ENCODE results near the gene PIGZ.

Gene PIGZ

GRCh38 chr3:196954832-196955231 lies 13.8 kb downstream of the PIGZ start:
- in situ Hi-C loops (cut with MboI; ENCODE audit: low pct_unique_long_range_greater_than_20kb, low sequenced_read_pairs, unreplicated experiment): no loop called here
- no peak for DNase-seq (ENCODE audit: low spot score)
- TF ChIP-seq CTCF (IDR thresholded peaks at IDR 0.05; ENCODE audit: extremely low read depth, insufficient read depth, missing control alignments): no peak

GRCh38 chr3:196951371-196951770 lies 17.3 kb downstream of the PIGZ start:
- no peak for DNase-seq (ENCODE audit: low spot score)
- in situ Hi-C loops (cut with MboI; ENCODE audit: low pct_unique_long_range_greater_than_20kb, low sequenced_read_pairs, unreplicated experiment): no loop called here

GRCh38 chr3:196949750-196950149 lies 18.9 kb downstream of the PIGZ start:
- TF ChIP-seq CTCF (IDR thresholded peaks at IDR 0.05; ENCODE audit: extremely low read depth, insufficient read depth, missing control alignments): no peak
- in situ Hi-C loops (cut with MboI; ENCODE audit: low pct_unique_long_range_greater_than_20kb, low sequenced_read_pairs, unreplicated experiment): no loop called here
- DNase-seq (ENCODE audit: low spot score): no peak

More at GRCh38 chr3:196951371-196951770, 17.3 kb downstream of the PIGZ start:
- no peak for TF ChIP-seq CTCF (IDR thresholded peaks at IDR 0.05; ENCODE audit: extremely low read depth, insufficient read depth, missing control alignments)

GRCh38 chr3:196949285-196949619 lies 19.4 kb downstream of the PIGZ start:
- in situ Hi-C loops (cut with MboI; ENCODE audit: low pct_unique_long_range_greater_than_20kb, low sequenced_read_pairs, unreplicated experiment): no loop called here
- DNase-seq (ENCODE audit: low spot score): no peak
- no peak for TF ChIP-seq CTCF (IDR thresholded peaks at IDR 0.05; ENCODE audit: extremely low read depth, insufficient read depth, missing control alignments)

GRCh38 chr3:196948442-196949284 lies 20.0 kb downstream of the PIGZ start:
- DNase-seq (ENCODE audit: low spot score): peak; percentile 17
- TF ChIP-seq CTCF (IDR thresholded peaks at IDR 0.05; ENCODE audit: extremely low read depth, insufficient read depth, missing control alignments): peak; percentile 27
- in situ Hi-C loops (cut with MboI; ENCODE audit: low pct_unique_long_range_greater_than_20kb, low sequenced_read_pairs, unreplicated experiment): no loop called here

- no peak for DNase-seq (ENCODE audit: low spot score)
- in situ Hi-C loops (cut with MboI; ENCODE audit: low pct_unique_long_range_greater_than_20kb, low sequenced_read_pairs, unreplicated experiment): no loop called here
- no peak for TF ChIP-seq CTCF (IDR thresholded peaks at IDR 0.05; ENCODE audit: extremely low read depth, insufficient read depth, missing control alignments)
Observed at GRCh38 chr3:196947860-196948441, 20.7 kb downstream of the PIGZ start.
